ENCODE results near the gene STARD3.

Gene STARD3

GRCh38 chr17:39672522-39673334 is 35.8 kb downstream of the STARD3 start:
- DNase-seq (ENCODE audit: low read depth): no peak
- TF ChIP-seq, protein P1, sequence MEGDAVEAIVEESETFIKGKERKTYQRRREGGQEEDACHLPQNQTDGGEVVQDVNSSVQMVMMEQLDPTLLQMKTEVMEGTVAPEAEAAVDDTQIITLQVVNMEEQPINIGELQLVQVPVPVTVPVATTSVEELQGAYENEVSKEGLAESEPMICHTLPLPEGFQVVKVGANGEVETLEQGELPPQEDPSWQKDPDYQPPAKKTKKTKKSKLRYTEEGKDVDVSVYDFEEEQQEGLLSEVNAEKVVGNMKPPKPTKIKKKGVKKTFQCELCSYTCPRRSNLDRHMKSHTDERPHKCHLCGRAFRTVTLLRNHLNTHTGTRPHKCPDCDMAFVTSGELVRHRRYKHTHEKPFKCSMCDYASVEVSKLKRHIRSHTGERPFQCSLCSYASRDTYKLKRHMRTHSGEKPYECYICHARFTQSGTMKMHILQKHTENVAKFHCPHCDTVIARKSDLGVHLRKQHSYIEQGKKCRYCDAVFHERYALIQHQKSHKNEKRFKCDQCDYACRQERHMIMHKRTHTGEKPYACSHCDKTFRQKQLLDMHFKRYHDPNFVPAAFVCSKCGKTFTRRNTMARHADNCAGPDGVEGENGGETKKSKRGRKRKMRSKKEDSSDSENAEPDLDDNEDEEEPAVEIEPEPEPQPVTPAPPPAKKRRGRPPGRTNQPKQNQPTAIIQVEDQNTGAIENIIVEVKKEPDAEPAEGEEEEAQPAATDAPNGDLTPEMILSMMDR (IDR thresholded peaks at IDR 0.05; ENCODE audit: control insufficient read depth, insufficient read depth, low read depth, low read length, missing control alignments): no peak

GRCh38 chr17:39673335-39674081 is 36.6 kb downstream of the STARD3 start:
- H3K4me3 ChIP-seq (ENCODE audit: control insufficient read depth, low read depth, low read length): no peak overlapping the region
- DNase-seq (ENCODE audit: low read depth): no peak
- TF ChIP-seq, protein P1 (IDR thresholded peaks at IDR 0.05; ENCODE audit: control insufficient read depth, insufficient read depth, low read depth, low read length, missing control alignments): no peak

More at GRCh38 chr17:39672522-39673334, 35.8 kb downstream of the STARD3 start:
- H3K4me3 ChIP-seq (ENCODE audit: control insufficient read depth, low read depth, low read length): no peak overlapping the region

DNA sequence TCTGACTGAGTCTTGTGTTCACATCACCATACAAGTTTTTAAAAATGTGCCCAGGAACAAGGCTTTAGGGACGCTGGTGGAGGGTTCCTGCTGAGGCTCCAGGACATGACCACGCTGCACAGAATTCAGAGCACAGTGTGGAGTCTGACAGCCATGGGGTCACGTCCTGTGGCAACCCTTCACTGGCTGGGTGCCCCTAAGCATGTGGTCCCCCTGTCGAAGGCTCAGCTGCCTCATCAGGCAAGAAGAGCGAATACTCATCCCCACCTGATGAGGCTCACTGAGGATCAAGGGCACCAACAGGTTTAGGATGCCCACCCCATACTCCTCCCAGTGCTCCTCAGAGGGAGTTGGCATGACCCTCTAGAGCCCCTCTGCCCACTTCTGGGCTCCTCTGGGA is 37.2 kb downstream of the STARD3 start:
- no peak overlapping the region for H3K4me3 ChIP-seq (ENCODE audit: control insufficient read depth, low read depth, low read length)
- TF ChIP-seq, protein P1 (IDR thresholded peaks at IDR 0.05; ENCODE audit: control insufficient read depth, insufficient read depth, low read depth, low read length, missing control alignments): no peak
- DNase-seq (ENCODE audit: low read depth): no peak

- H3K4me3 ChIP-seq (ENCODE audit: control insufficient read depth, low read depth, low read length): no peak overlapping the region
- TF ChIP-seq, protein P1 (IDR thresholded peaks at IDR 0.05; ENCODE audit: control insufficient read depth, insufficient read depth, low read depth, low read length, missing control alignments): no peak
- DNase-seq (ENCODE audit: low read depth): no peak
These were observed 37.9 kb downstream of the STARD3 start for GRCh38 chr17:39674702-39675389.

GRCh38 chr17:39675390-39676082 is 38.6 kb downstream of the STARD3 start:
- no peak for DNase-seq (ENCODE audit: low read depth)
- TF ChIP-seq, protein P1 (IDR thresholded peaks at IDR 0.05; ENCODE audit: control insufficient read depth, insufficient read depth, low read depth, low read length, missing control alignments): no peak
- H3K4me3 ChIP-seq (ENCODE audit: control insufficient read depth, low read depth, low read length): no peak overlapping the region
